CD8-positive, alpha-beta memory T cell (primary cell): ENCODE data around the gene SMYD1. TPM values are rescaled to one million over a fixed set of nuclear protein-coding genes. Genes with fewer than 3 reads are reported as not detected.
"Not testable (repeated sequence)": the region's sequence is repeated elsewhere in the genome, so short reads cannot be mapped to it uniquely, and the experiment has no call there.

Experiments used
- CTCF ChIA-PET: fragments of 350-600 bp; sonication (Branson Sonifier 250); formaldehyde crosslinking; loops from one replicate; lab custom pipeline; 2021; ENCODE audit warnings: antibody characterized with exemption; lab: Charles Lee
- POLR2A ChIA-PET: fragments of 350-600 bp; sonication (Branson Sonifier 250); formaldehyde crosslinking; loops from one replicate; lab custom pipeline; 2021; ENCODE audit warnings: antibody characterized with exemption; lab: Charles Lee
- DNase-seq, 5 donors: peaks; one replicate each; pipeline versions ENCODE4 v3.0.0 to v3.0.0-alpha.2; 2020 to 2022; ENCODE audit warnings: mixed read lengths in 1 of 5
- H3K27ac ChIP-seq: one replicate; pipeline ENCODE4 v1.7.0; 2013; ENCODE audit warnings: low read depth, mild to moderate bottlenecking, low read length, moderate library complexity
- H3K27me3 ChIP-seq: 2 replicates; pipeline ENCODE4 v1.7.0; 2013; ENCODE audit warnings: low read length, mild to moderate bottlenecking; ENCODE audit not compliant: insufficient read depth, poor library complexity, severe bottlenecking
- H3K36me3 ChIP-seq: 2 replicates; pipeline ENCODE4 v1.7.0; 2013; ENCODE audit warnings: mild to moderate bottlenecking, low read length, moderate library complexity; ENCODE audit not compliant: insufficient read depth
- H3K4me1 ChIP-seq: 2 replicates; pipeline ENCODE4 v1.7.0; 2013; ENCODE audit warnings: mild to moderate bottlenecking, low read length, moderate library complexity; ENCODE audit not compliant: insufficient read depth
- H3K4me3 ChIP-seq: 2 replicates; pipeline ENCODE4 v1.7.0; 2013; ENCODE audit warnings: mild to moderate bottlenecking, low read length
- H3K9me3 ChIP-seq: 2 replicates; pipeline ENCODE4 v1.7.0; 2013; ENCODE audit warnings: mild to moderate bottlenecking, low read length
- H3K27ac Mint-ChIP-seq, 8 donors: one replicate each; pipeline ENCODE4 v1.8.0; 2020 to 2021; ENCODE audit warnings: mixed read lengths in 8 of 8, mild to moderate bottlenecking in 6 of 8, inconsistent platforms in 3 of 8, moderate library complexity in 3 of 8
- H3K27me3 Mint-ChIP-seq, 2 donors: one replicate each; pipeline ENCODE4 v1.8.0; 2020 to 2021; ENCODE audit warnings: mixed read lengths in 2 of 2, mild to moderate bottlenecking in 1 of 2, moderate library complexity in 1 of 2
- H3K36me3 Mint-ChIP-seq, 3 donors: one replicate each; pipeline ENCODE4 v1.8.0; 2020 to 2021; ENCODE audit warnings: mixed read lengths in 3 of 3, inconsistent platforms in 1 of 3, mild to moderate bottlenecking in 1 of 3
- H3K4me1 Mint-ChIP-seq, 3 donors: one replicate each; pipeline ENCODE4 v1.8.0; 2020 to 2021; ENCODE audit warnings: mixed read lengths in 3 of 3, inconsistent platforms in 1 of 3, mild to moderate bottlenecking in 1 of 3
- H3K4me3 Mint-ChIP-seq, 7 donors: one replicate each; pipeline ENCODE4 v1.8.0; 2020 to 2021; ENCODE audit warnings: mixed read lengths in 7 of 7, mild to moderate bottlenecking in 6 of 7, moderate library complexity in 4 of 7, inconsistent platforms in 2 of 7
- H3K9me3 Mint-ChIP-seq, 5 donors: one replicate each; pipeline ENCODE4 v1.8.0; 2020 to 2022; ENCODE audit warnings: mixed read lengths in 5 of 5, mild to moderate bottlenecking in 3 of 5, moderate library complexity in 2 of 5, inconsistent platforms in 1 of 5
- polyA plus RNA-seq: library from polyadenylated mRNA; unstranded; fragments of 300-500 nt; fragmentation: Illumina TruSeq; gene quantifications from one replicate; pipeline ENCODE4 v1.2.3, GENCODE V29; 2021
- total RNA-seq, 2 experiments: library from RNA; stranded (reverse); gene quantifications; one replicate each; pipeline ENCODE4 v1.2.3, GENCODE V29; 2021

The SMYD1 gene
- total RNA-seq (not detected), polyA plus RNA-seq (not detected)

GRCh38 chr2:88067598-88067997 lies at the start of gene SMYD1:
Gene SMYD1 (plus strand): TSS chr2:88067825. CDS start chr2:88067865, 40 bp downstream.
- H3K4me3 Mint-ChIP-seq = no peak within 1 kb of the TSS
- no peaks in the 10 kb centered on the region for H3K36me3 Mint-ChIP-seq
- DNase-seq = no peak
- POLR2A ChIA-PET = no interaction called here
- no peak within 1 kb of the TSS for H3K27ac ChIP-seq
- H3K27ac Mint-ChIP-seq = peak within 1 kb of the TSS in 2 of 8 donors; percentile 26 to 60
- no peaks in the 10 kb centered on the region for H3K4me1 Mint-ChIP-seq
- CTCF ChIA-PET = no interaction called here
- H3K36me3 ChIP-seq = no peaks in the 10 kb centered on the region
- H3K27me3 Mint-ChIP-seq = peaks cover 0 to 3% of the 10 kb centered on the region in 2 donors
- no peaks in the 10 kb centered on the region for H3K27me3 ChIP-seq
- no peaks in the 10 kb centered on the region for H3K9me3 Mint-ChIP-seq
- no peaks in the 10 kb centered on the region for H3K9me3 ChIP-seq
- H3K4me3 ChIP-seq = no peak within 1 kb of the TSS
- H3K4me1 ChIP-seq = no peaks in the 10 kb centered on the region

GRCh38 chr2:88018077-88018805 lies 49.4 kb upstream of the SMYD1 start:
- H3K36me3 Mint-ChIP-seq, H3K9me3 ChIP-seq, DNase-seq, H3K27ac ChIP-seq, H3K4me3 ChIP-seq, H3K36me3 ChIP-seq, H3K27me3 Mint-ChIP-seq, POLR2A ChIA-PET, H3K27me3 ChIP-seq, H3K9me3 Mint-ChIP-seq, H3K4me1 ChIP-seq: not testable (repeated sequence)
- peak overlapping the region; percentile 89 to 100 (median 99) for H3K4me3 Mint-ChIP-seq
- H3K27ac Mint-ChIP-seq = peak overlapping the region in 2 of 8 donors; percentile 96 to 98
- CTCF ChIA-PET = interaction anchor here (2.7 kb wide), 1 partner anchor 17 kb away, joined by 8 read pairs; no protein-coding TSS in a partner anchor
- H3K4me1 Mint-ChIP-seq = peaks cover 18 to 30% (median 29%) of the 10 kb centered on the region in 3 donors

GRCh38 chr2:88018909-88019308 lies 48.7 kb upstream of the SMYD1 start:
- no peak for DNase-seq
- H3K4me3 ChIP-seq = no peak overlapping the region
- H3K4me1 Mint-ChIP-seq = peaks cover 18 to 30% (median 24%) of the 10 kb centered on the region in 3 donors
- ChIA-PET CTCF (no interaction called here), POLR2A (no interaction called here)
- peaks cover 0 to 2% of the 10 kb centered on the region in 2 donors for H3K27me3 Mint-ChIP-seq
- H3K36me3 Mint-ChIP-seq = peaks cover 0 to 10% (median 0%) of the 10 kb centered on the region in 3 donors
- H3K27me3 ChIP-seq = no peaks in the 10 kb centered on the region
- peaks cover 7% of the 10 kb centered on the region for H3K4me1 ChIP-seq
- no peaks in the 10 kb centered on the region for H3K9me3 Mint-ChIP-seq
- peak overlapping the region in 1 of 8 donors; percentile 15 for H3K27ac Mint-ChIP-seq
- no peaks in the 10 kb centered on the region for H3K9me3 ChIP-seq
- H3K4me3 Mint-ChIP-seq = no peak overlapping the region
- H3K27ac ChIP-seq = no peak overlapping the region
- H3K36me3 ChIP-seq = no peaks in the 10 kb centered on the region

GRCh38 chr2:88019985-88020384 lies 47.6 kb upstream of the SMYD1 start:
- POLR2A ChIA-PET = no interaction called here
- no peaks in the 10 kb centered on the region for H3K36me3 ChIP-seq
- CTCF ChIA-PET = no interaction called here
- Mint-ChIP-seq H3K27ac (no peak overlapping the region), H3K4me3 (no peak overlapping the region), H3K36me3 (peaks cover 0 to 10% (median 0%) of the 10 kb centered on the region in 3 donors), H3K9me3 (no peaks in the 10 kb centered on the region), H3K4me1 (peaks cover 18 to 24% (median 24%) of the 10 kb centered on the region in 3 donors), H3K27me3 (peaks cover 0 to 2% of the 10 kb centered on the region in 2 donors)
- no peak for DNase-seq
- no peaks in the 10 kb centered on the region for H3K9me3 ChIP-seq
- H3K27ac ChIP-seq = no peak overlapping the region
- H3K4me3 ChIP-seq = no peak overlapping the region
- no peaks in the 10 kb centered on the region for H3K27me3 ChIP-seq
- peaks cover 7% of the 10 kb centered on the region for H3K4me1 ChIP-seq

GRCh38 chr2:88022669-88022921 lies 45.0 kb upstream of the SMYD1 start:
- H3K36me3 Mint-ChIP-seq = peaks cover under 1 to 9% (median 4%) of the 10 kb centered on the region in 3 donors
- H3K9me3 Mint-ChIP-seq = no peaks in the 10 kb centered on the region
- no peak for DNase-seq
- POLR2A ChIA-PET = no interaction called here
- Histone ChIP-seq H3K27me3 (no peaks in the 10 kb centered on the region), H3K4me3 (no peak overlapping the region), H3K4me1 (peaks cover 2% of the 10 kb centered on the region), H3K36me3 (no peaks in the 10 kb centered on the region), H3K9me3 (no peaks in the 10 kb centered on the region), H3K27ac (no peak overlapping the region)
- H3K4me1 Mint-ChIP-seq = peaks cover 2 to 5% (median 4%) of the 10 kb centered on the region in 3 donors
- no peak overlapping the region for H3K4me3 Mint-ChIP-seq
- CTCF ChIA-PET = no interaction called here
- no peaks in the 10 kb centered on the region for H3K27me3 Mint-ChIP-seq
- no peak overlapping the region for H3K27ac Mint-ChIP-seq

GRCh38 chr2:88024509-88024908 lies 43.1 kb upstream of the SMYD1 start:
- POLR2A ChIA-PET = no interaction called here

DNA sequence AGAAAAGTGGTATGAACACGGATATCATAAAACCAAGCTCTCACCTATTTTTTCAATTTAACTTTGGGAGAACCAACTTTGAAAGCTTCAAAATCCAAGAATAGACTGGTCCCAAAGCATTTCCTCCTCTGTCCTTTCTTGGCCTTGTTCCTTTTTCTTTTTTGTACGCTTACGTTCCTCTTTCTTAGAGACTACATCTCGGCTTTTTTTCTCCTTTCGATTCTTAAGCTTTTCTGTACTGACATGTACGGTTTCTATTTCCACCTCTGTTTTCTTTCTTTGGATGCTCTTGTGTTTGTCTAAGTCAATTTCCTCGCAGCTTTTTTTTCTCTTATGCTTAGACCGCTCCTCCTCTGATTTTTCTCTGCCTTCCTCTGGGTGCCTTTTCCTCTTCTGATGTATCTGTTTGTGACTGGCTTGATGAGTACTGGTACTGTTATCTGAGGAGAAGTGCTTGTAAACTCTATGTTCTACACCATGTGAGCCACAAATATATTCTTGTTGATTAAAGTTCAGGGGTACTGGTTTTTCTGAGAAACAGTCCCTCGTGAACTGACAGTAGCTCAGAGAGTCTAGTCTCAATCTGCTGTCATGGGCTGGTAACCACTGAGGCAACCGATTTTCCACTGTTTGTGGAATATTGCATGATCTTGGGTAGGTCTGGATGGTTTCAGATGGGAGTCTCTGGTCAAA lies 39.8 kb upstream of the SMYD1 start:
- Mint-ChIP-seq H3K27ac (peak overlapping the region in 2 of 8 donors; percentile 32 to 75), H3K27me3 (no peaks in the 10 kb centered on the region), H3K36me3 (peaks cover 6 to 42% (median 16%) of the 10 kb centered on the region in 3 donors), H3K4me1 (peaks cover 0 to 15% (median 5%) of the 10 kb centered on the region in 3 donors), H3K4me3 (no peak overlapping the region), H3K9me3 (no peaks in the 10 kb centered on the region)
- ChIA-PET CTCF (no interaction called here), POLR2A (no interaction called here)
- no peaks in the 10 kb centered on the region for H3K36me3 ChIP-seq
- no peak overlapping the region for H3K27ac ChIP-seq
- H3K9me3 ChIP-seq = no peaks in the 10 kb centered on the region
- no peaks in the 10 kb centered on the region for H3K27me3 ChIP-seq
- DNase-seq = no peak
- H3K4me1 ChIP-seq = no peaks in the 10 kb centered on the region
- H3K4me3 ChIP-seq = no peak overlapping the region

More at GRCh38 chr2:88024509-88024908, 43.1 kb upstream of the SMYD1 start:
- no peak overlapping the region for H3K27ac ChIP-seq
- no peaks in the 10 kb centered on the region for H3K36me3 ChIP-seq
- no peaks in the 10 kb centered on the region for H3K27me3 ChIP-seq
- Mint-ChIP-seq H3K4me3 (no peak overlapping the region), H3K27ac (no peak overlapping the region), H3K4me1 (peaks cover 0 to 8% (median 0%) of the 10 kb centered on the region in 3 donors), H3K27me3 (no peaks in the 10 kb centered on the region), H3K9me3 (no peaks in the 10 kb centered on the region), H3K36me3 (peaks cover 6 to 27% (median 14%) of the 10 kb centered on the region in 3 donors)
- H3K9me3 ChIP-seq = no peaks in the 10 kb centered on the region
- no peak for DNase-seq
- CTCF ChIA-PET = interaction anchor here (0.8 kb wide), 1 partner anchor 36 kb away, joined by 3 read pairs; no protein-coding TSS in a partner anchor
- no peak overlapping the region for H3K4me3 ChIP-seq
- no peaks in the 10 kb centered on the region for H3K4me1 ChIP-seq

- no peak overlapping the region for H3K4me3 ChIP-seq
- no peak for DNase-seq
- H3K27ac ChIP-seq = no peak overlapping the region
- Mint-ChIP-seq H3K4me3 (no peak overlapping the region), H3K27ac (no peak overlapping the region), H3K27me3 (no peaks in the 10 kb centered on the region), H3K36me3 (peaks cover 6 to 51% (median 17%) of the 10 kb centered on the region in 3 donors), H3K4me1 (peaks cover 1 to 21% (median 10%) of the 10 kb centered on the region in 3 donors), H3K9me3 (no peaks in the 10 kb centered on the region)
- ChIA-PET CTCF (no interaction called here), POLR2A (no interaction called here)
- H3K36me3 ChIP-seq = no peaks in the 10 kb centered on the region
- H3K27me3 ChIP-seq = no peaks in the 10 kb centered on the region
- H3K9me3 ChIP-seq = no peaks in the 10 kb centered on the region
- no peaks in the 10 kb centered on the region for H3K4me1 ChIP-seq
These were observed 38.7 kb upstream of the SMYD1 start for GRCh38 chr2:88028931-88029330.
